Panc1 (cell line): ENCODE measurements around the gene THSD7B.

Source experiments
- POLR2AphosphoS5 ChIP-seq: IDR thresholded peaks from 2 replicates; pipeline ENCODE4 v1.6.1; 2012; ENCODE audit warnings: mild to moderate bottlenecking, low read depth, low read length, moderate library complexity
- TF ChIP-seq, protein P1 (sequence below): fragments of 450-650 bp; IDR thresholded peaks from 2 replicates; pipeline ENCODE4 v1.5.1; 2017; ENCODE audit warnings: mild to moderate bottlenecking
- TF ChIP-seq, protein P2 (sequence below), 2 experiments: IDR thresholded peaks; 2 replicates each; pipeline ENCODE4 v1.6.1; 2011 to 2012; ENCODE audit warnings: low read depth in 2 of 2, control low read depth in 1 of 2, low read length in 1 of 2, mild to moderate bottlenecking in 1 of 2, moderate library complexity in 1 of 2; ENCODE audit not compliant: insufficient read depth in 1 of 2

DNA sequence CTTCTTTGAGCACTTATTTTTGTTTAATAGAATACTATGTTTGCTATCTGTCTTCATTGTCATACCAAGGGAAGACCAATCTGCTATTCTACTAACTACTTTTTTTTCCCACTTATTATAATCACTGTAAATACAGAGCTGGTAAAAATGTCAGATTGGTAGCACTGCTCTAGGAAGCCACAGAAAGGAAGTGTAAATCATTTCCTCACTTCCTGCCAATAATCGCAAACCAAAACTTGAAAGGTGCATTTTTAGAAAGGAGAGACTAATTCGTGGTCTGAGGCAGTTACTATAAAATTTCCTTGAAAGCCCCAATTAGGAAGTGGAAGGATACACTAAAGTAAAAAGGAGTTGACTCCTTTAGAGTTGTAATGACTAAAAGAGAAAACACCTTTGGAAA lies 13.9 kb upstream of the THSD7B start:
- TF ChIP-seq, protein P1, sequence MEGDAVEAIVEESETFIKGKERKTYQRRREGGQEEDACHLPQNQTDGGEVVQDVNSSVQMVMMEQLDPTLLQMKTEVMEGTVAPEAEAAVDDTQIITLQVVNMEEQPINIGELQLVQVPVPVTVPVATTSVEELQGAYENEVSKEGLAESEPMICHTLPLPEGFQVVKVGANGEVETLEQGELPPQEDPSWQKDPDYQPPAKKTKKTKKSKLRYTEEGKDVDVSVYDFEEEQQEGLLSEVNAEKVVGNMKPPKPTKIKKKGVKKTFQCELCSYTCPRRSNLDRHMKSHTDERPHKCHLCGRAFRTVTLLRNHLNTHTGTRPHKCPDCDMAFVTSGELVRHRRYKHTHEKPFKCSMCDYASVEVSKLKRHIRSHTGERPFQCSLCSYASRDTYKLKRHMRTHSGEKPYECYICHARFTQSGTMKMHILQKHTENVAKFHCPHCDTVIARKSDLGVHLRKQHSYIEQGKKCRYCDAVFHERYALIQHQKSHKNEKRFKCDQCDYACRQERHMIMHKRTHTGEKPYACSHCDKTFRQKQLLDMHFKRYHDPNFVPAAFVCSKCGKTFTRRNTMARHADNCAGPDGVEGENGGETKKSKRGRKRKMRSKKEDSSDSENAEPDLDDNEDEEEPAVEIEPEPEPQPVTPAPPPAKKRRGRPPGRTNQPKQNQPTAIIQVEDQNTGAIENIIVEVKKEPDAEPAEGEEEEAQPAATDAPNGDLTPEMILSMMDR: no peak
- no peak for TF ChIP-seq POLR2AphosphoS5
- TF ChIP-seq, protein P2, sequence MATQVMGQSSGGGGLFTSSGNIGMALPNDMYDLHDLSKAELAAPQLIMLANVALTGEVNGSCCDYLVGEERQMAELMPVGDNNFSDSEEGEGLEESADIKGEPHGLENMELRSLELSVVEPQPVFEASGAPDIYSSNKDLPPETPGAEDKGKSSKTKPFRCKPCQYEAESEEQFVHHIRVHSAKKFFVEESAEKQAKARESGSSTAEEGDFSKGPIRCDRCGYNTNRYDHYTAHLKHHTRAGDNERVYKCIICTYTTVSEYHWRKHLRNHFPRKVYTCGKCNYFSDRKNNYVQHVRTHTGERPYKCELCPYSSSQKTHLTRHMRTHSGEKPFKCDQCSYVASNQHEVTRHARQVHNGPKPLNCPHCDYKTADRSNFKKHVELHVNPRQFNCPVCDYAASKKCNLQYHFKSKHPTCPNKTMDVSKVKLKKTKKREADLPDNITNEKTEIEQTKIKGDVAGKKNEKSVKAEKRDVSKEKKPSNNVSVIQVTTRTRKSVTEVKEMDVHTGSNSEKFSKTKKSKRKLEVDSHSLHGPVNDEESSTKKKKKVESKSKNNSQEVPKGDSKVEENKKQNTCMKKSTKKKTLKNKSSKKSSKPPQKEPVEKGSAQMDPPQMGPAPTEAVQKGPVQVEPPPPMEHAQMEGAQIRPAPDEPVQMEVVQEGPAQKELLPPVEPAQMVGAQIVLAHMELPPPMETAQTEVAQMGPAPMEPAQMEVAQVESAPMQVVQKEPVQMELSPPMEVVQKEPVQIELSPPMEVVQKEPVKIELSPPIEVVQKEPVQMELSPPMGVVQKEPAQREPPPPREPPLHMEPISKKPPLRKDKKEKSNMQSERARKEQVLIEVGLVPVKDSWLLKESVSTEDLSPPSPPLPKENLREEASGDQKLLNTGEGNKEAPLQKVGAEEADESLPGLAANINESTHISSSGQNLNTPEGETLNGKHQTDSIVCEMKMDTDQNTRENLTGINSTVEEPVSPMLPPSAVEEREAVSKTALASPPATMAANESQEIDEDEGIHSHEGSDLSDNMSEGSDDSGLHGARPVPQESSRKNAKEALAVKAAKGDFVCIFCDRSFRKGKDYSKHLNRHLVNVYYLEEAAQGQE (IDR thresholded peaks at IDR 0.05; ENCODE audit: insufficient read depth in 1 of 2, low read depth in 2 of 2, low read length in 1 of 2): no peak
